Lower leg skin (tissue), 3 donors: ENCODE data around the gene MAGEH1.

ENCODE experiments used
- POLR2A ChIP-seq, 2 donors: fragments of 450-650 bp; IDR thresholded peaks; one replicate each; pipeline ENCODE4 v1.6.1; 2016 to 2017; ENCODE audit warnings: antibody characterized with exemption in 2 of 2, mild to moderate bottlenecking in 1 of 2, moderate library complexity in 1 of 2
- TF ChIP-seq, protein P1 (sequence below), 3 donors: fragments of 450-650 bp; IDR thresholded peaks; one replicate each; pipeline ENCODE4 v1.5.1; 2016; ENCODE audit warnings: antibody characterized with exemption in 3 of 3, mild to moderate bottlenecking in 3 of 3, moderate library complexity in 2 of 3

- no peak for TF ChIP-seq POLR2A (IDR thresholded peaks at IDR 0.05)
- TF ChIP-seq, protein P1, sequence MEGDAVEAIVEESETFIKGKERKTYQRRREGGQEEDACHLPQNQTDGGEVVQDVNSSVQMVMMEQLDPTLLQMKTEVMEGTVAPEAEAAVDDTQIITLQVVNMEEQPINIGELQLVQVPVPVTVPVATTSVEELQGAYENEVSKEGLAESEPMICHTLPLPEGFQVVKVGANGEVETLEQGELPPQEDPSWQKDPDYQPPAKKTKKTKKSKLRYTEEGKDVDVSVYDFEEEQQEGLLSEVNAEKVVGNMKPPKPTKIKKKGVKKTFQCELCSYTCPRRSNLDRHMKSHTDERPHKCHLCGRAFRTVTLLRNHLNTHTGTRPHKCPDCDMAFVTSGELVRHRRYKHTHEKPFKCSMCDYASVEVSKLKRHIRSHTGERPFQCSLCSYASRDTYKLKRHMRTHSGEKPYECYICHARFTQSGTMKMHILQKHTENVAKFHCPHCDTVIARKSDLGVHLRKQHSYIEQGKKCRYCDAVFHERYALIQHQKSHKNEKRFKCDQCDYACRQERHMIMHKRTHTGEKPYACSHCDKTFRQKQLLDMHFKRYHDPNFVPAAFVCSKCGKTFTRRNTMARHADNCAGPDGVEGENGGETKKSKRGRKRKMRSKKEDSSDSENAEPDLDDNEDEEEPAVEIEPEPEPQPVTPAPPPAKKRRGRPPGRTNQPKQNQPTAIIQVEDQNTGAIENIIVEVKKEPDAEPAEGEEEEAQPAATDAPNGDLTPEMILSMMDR (IDR thresholded peaks at IDR 0.05) = no peak
Measured at GRCh38 chrX:55487143-55487542, 35.2 kb downstream of the MAGEH1 start.
